DOHH2 (cell line): ENCODE measurements around the gene UBAP2L.

Experiments
- H3F3A ChIP-seq: fragments of 200-600 bp; sonication (generic), shearing (Covaris generic); 2 replicates; pipeline ENCODE4 v1.6.0; 2016; ENCODE audit warnings: antibody characterized with exemption, mild to moderate bottlenecking; ENCODE audit not compliant: control insufficient read depth, insufficient read depth
- H3K27ac ChIP-seq: fragments of 200-600 bp; sonication (generic); 2 replicates; pipeline ENCODE4 v1.5.1; 2014; ENCODE audit warnings: low read depth, mild to moderate bottlenecking, low read length, moderate library complexity
- H3K27me3 ChIP-seq: fragments of 200-600 bp; sonication (generic); 2 replicates; pipeline ENCODE4 v1.6.1; 2014; ENCODE audit warnings: mild to moderate bottlenecking, low read length, mixed read lengths; ENCODE audit not compliant: control insufficient read depth
- H3K36me3 ChIP-seq: fragments of 200-600 bp; sonication (generic); 2 replicates; pipeline ENCODE4 v1.6.1; 2014; ENCODE audit warnings: mild to moderate bottlenecking, low read length, moderate library complexity, mixed read lengths; ENCODE audit not compliant: control insufficient read depth
- H3K4me1 ChIP-seq: fragments of 200-600 bp; sonication (generic); 2 replicates; pipeline ENCODE4 v1.6.1; 2014; ENCODE audit warnings: mild to moderate bottlenecking, low read length, mixed read lengths; ENCODE audit not compliant: control insufficient read depth
- H3K4me2 ChIP-seq: fragments of 200-600 bp; sonication (generic); 2 replicates; pipeline ENCODE4 v1.6.0; 2014; ENCODE audit warnings: mild to moderate bottlenecking, low read length, moderate library complexity
- H3K4me3 ChIP-seq: fragments of 200-600 bp; sonication (generic); 2 replicates; pipeline ENCODE4 v1.5.1; 2014; ENCODE audit warnings: mild to moderate bottlenecking, low read length, mixed read lengths
- H3K79me2 ChIP-seq: fragments of 200-600 bp; sonication (generic); 2 replicates; pipeline ENCODE4 v1.6.1; 2014; ENCODE audit warnings: mild to moderate bottlenecking, low read length, mixed read lengths; ENCODE audit not compliant: control insufficient read depth
- H3K9me2 ChIP-seq: fragments of 200-600 bp; sonication (generic); replicated peaks from 2 replicates; pipeline ENCODE4 v1.6.1; 2014; ENCODE audit warnings: mild to moderate bottlenecking, low read length, mixed read lengths; ENCODE audit not compliant: control insufficient read depth
- H3K9me3 ChIP-seq: fragments of 200-600 bp; sonication (generic); 2 replicates; pipeline ENCODE4 v1.6.1; 2014; ENCODE audit warnings: antibody characterized with exemption, low read length, mixed read lengths; ENCODE audit not compliant: control insufficient read depth, insufficient read depth
- H4K20me1 ChIP-seq: fragments of 200-600 bp; sonication (generic); 2 replicates; pipeline ENCODE4 v1.6.0; 2014; ENCODE audit warnings: low read depth, mild to moderate bottlenecking, antibody characterized with exemption, low read length, moderate library complexity; ENCODE audit not compliant: control insufficient read depth, insufficient read depth
- EZH2phosphoT487 ChIP-seq: fragments of 200-600 bp; sonication (generic); IDR thresholded peaks from 2 replicates; pipeline ENCODE4 v1.6.1; 2017; ENCODE audit warnings: borderline replicate concordance, mild to moderate bottlenecking, antibody characterized with exemption, low read length, moderate library complexity, mixed read lengths
- TF ChIP-seq, protein P1 (sequence below): fragments of 200-600 bp; sonication (generic); IDR thresholded peaks from one replicate; pipeline ENCODE4 v1.5.1; 2014; ENCODE audit warnings: antibody characterized with exemption, mild to moderate bottlenecking, low read depth, low read length; ENCODE audit not compliant: poor library complexity, severe bottlenecking

The UBAP2L gene

DNA sequence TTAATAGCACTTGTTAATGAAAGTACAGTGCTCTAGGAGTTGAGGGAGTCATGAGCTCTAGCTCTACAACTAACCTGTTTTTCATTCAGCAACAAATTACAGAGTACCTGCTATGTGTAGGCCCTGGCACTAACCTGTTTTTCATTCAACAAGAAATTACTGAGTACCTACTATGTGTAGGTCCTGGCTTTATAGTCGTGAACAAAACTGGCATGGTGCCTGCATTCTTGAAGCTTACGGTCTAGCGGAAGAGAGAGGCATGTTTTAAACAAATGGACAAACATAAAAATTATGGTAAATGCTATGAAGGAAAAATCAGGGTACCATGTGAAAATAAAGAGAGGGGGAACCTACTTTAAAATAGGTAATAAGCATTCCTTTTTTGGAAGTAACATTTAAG, 2.2 kb upstream of the UBAP2L start:
- TF ChIP-seq, protein P1, sequence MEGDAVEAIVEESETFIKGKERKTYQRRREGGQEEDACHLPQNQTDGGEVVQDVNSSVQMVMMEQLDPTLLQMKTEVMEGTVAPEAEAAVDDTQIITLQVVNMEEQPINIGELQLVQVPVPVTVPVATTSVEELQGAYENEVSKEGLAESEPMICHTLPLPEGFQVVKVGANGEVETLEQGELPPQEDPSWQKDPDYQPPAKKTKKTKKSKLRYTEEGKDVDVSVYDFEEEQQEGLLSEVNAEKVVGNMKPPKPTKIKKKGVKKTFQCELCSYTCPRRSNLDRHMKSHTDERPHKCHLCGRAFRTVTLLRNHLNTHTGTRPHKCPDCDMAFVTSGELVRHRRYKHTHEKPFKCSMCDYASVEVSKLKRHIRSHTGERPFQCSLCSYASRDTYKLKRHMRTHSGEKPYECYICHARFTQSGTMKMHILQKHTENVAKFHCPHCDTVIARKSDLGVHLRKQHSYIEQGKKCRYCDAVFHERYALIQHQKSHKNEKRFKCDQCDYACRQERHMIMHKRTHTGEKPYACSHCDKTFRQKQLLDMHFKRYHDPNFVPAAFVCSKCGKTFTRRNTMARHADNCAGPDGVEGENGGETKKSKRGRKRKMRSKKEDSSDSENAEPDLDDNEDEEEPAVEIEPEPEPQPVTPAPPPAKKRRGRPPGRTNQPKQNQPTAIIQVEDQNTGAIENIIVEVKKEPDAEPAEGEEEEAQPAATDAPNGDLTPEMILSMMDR = no peak
- TF ChIP-seq EZH2phosphoT487 = no peak
- H3K79me2 ChIP-seq = peaks cover 91% of the 10 kb centered on the region
- no peaks in the 10 kb centered on the region for H3K9me2 ChIP-seq
- H3K9me3 ChIP-seq = peaks cover 3% of the 10 kb centered on the region; the same call in 1 of the 2 replicates
- H3K4me3 ChIP-seq = peak overlapping the region; percentile 81
- peaks cover 18% of the 10 kb centered on the region; the same call in 1 of the 2 replicates for H4K20me1 ChIP-seq
- no peaks in the 10 kb centered on the region for H3K27me3 ChIP-seq
- H3K4me1 ChIP-seq = peaks cover 41% of the 10 kb centered on the region
- H3K27ac ChIP-seq = 0 out of 2 replicates have a peak overlapping the region, but pooled peaks have one; percentile 64
- H3K4me2 ChIP-seq = peak overlapping the region; percentile 95
- H3F3A ChIP-seq = no peaks in the 10 kb centered on the region
- peaks cover 87% of the 10 kb centered on the region for H3K36me3 ChIP-seq

DNA sequence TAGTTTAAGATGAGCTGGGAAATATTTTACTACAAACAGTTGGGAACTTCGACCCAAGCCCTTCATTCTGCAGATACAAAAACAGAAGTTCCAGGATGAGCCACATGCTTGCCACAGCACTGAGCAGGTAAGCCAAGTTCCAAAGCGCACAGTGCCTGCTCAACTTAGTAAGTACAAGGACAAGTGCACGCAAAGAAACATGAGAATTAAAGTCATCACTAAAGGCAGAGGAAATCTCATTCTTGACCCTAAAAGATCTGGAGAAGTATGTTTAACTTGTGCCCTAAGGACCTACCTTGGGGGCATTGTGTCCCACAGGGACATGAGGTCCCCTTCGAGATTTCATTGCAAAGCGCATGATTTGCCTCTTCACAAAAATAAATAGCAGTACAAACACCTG, 1.2 kb upstream of the UBAP2L start:
- H3K9me2 ChIP-seq = no peaks in the 10 kb centered on the region

DNA sequence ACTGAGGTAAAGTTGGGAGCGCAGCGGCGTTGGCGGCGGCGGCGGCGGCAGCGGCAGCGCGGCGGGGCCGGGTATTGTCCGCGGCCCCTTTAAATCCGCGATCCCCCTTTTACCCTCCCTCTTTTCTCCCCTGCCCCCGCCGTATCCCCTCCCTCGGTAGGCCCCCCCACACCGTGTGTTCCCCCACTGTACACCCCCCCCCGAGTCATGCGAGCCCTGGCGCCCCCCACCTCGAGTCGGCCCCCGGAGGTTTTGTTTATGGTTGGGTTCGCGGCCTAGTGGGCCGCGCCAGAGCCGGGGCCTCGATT, 169 bp downstream of the UBAP2L start:
- Histone ChIP-seq H3K4me2 (peak overlapping the region; percentile 72), H3K9me2 (no peaks in the 10 kb centered on the region), H3K4me3 (peak overlapping the region; percentile 72), H3K36me3 (peaks cover 92% of the 10 kb centered on the region), H3K27me3 (no peaks in the 10 kb centered on the region), H3K79me2 (peaks cover 97% of the 10 kb centered on the region), H3K27ac (peak overlapping the region; percentile 64), H3K9me3 (peaks cover 3% of the 10 kb centered on the region; the same call in 1 of the 2 replicates), H4K20me1 (peaks cover 27% of the 10 kb centered on the region; the same call in 1 of the 2 replicates), H3F3A (no peaks in the 10 kb centered on the region), H3K4me1 (peaks cover 48% of the 10 kb centered on the region)
- TF ChIP-seq, protein P1 = no peak
- no peak for TF ChIP-seq EZH2phosphoT487

More for the DNA sequence above, 1.2 kb upstream of the UBAP2L start:
- no peaks in the 10 kb centered on the region for H3F3A ChIP-seq
- peak overlapping the region; percentile 64 for H3K27ac ChIP-seq
- H3K4me3 ChIP-seq = peak overlapping the region; percentile 81
- H3K4me1 ChIP-seq = peaks cover 48% of the 10 kb centered on the region
- H3K9me3 ChIP-seq = peaks cover 3% of the 10 kb centered on the region; the same call in 1 of the 2 replicates
- peak overlapping the region; percentile 95 for H3K4me2 ChIP-seq
- H3K79me2 ChIP-seq = peaks cover 95% of the 10 kb centered on the region
- H3K36me3 ChIP-seq = peaks cover 87% of the 10 kb centered on the region
- peaks cover 26% of the 10 kb centered on the region; the same call in 1 of the 2 replicates for H4K20me1 ChIP-seq
- H3K27me3 ChIP-seq = no peaks in the 10 kb centered on the region
- no peak for TF ChIP-seq EZH2phosphoT487
- TF ChIP-seq, protein P1 = no peak
